Mesodermal cell (in vitro differentiated cells): ENCODE data around the gene FBXO28.
A peak's percentile ranks its signal among the peaks of the same experiment; 100 is the strongest.

Source experiments
- H3K27ac ChIP-seq: 2 replicates; pipeline ENCODE4 v1.7.0; 2013; ENCODE audit warnings: mild to moderate bottlenecking, low read depth, low read length, moderate library complexity; ENCODE audit not compliant: severe bottlenecking
- H3K36me3 ChIP-seq: 2 replicates; pipeline ENCODE4 v1.7.1; 2013; ENCODE audit warnings: mild to moderate bottlenecking, low read length, moderate library complexity; ENCODE audit not compliant: control insufficient read depth, insufficient read depth
- H3K4me1 ChIP-seq: one replicate; pipeline ENCODE4 v1.7.1; 2013; ENCODE audit warnings: mild to moderate bottlenecking, low read length; ENCODE audit not compliant: insufficient read depth, control insufficient read depth, poor library complexity, severe bottlenecking
- H3K4me3 ChIP-seq: 2 replicates; pipeline ENCODE4 v1.7.0; 2013; ENCODE audit warnings: low read length, control low read depth, mild to moderate bottlenecking; ENCODE audit not compliant: insufficient read depth, poor library complexity, severe bottlenecking; ENCODE audit errors: extremely low read depth
- H3K9me3 ChIP-seq: 2 replicates; pipeline ENCODE4 v1.7.1; 2013; ENCODE audit warnings: mild to moderate bottlenecking, low read length, moderate library complexity; ENCODE audit not compliant: control insufficient read depth
- WGBS, 2 experiments: methylation state at CpG; one replicate each; pipeline ENCODE4 v1.1.5; 2013; ENCODE audit warnings: missing lambda C conversion rate in 2 of 2; ENCODE audit not compliant: insufficient coverage in 2 of 2; 5-methylcytosine and 5-hydroxymethylcytosine counted together

FBXO28 gene

DNA sequence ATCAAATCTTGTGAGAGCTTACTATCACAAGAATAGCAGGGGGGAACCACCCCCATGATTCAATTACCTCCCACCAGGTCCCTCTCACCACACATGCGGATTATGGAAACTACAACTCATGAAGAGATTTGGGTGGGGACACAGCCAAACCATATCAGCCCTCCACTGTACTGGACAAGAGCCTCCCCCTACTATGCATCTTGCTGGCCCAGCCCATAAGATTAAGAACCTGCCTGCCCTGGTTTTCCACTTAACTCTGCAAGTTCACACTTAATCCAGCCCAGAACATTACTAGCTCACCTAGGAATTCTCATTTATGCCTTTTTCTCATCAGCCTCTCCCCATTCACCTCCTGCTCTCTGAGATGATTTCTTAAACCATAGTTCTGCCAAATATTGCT lies 18.0 kb upstream of the FBXO28 start:
- H3K9me3 ChIP-seq: no peaks in the 10 kb centered on the region
- no peaks in the 10 kb centered on the region for H3K4me1 ChIP-seq
- no peaks in the 10 kb centered on the region for H3K36me3 ChIP-seq
- no peak overlapping the region for H3K27ac ChIP-seq
- H3K4me3 ChIP-seq: no peak overlapping the region
- WGBS, 2 experiments: 90% methylated on average over 1 of the region's 1 CpG; no CpG with 5 or more reads in 1 of the 2 experiments

DNA sequence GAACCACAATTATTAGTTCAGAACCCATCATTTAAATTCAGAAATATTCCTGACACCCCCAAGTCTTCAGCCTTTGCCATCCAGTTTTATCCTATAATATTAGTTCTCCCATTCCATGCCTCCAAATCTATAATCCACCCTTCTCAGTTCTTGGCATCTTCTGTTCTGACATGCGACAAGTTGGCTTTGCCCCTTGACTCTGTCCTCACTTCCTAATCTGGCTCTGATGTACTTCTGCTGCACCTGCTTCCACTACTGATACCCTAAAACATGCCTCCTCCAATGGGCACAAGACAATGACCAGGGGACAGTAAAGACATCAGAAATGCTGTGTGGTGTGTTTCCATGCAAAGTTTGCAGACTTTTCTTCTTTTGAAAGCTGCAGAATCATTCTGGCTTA lies 17.1 kb upstream of the FBXO28 start:
- WGBS, 2 experiments: 89 to 91% methylated on average over 1 of the region's 1 CpG
- Histone ChIP-seq H3K27ac (no peak overlapping the region), H3K4me3 (no peak overlapping the region), H3K4me1 (no peaks in the 10 kb centered on the region), H3K9me3 (no peaks in the 10 kb centered on the region), H3K36me3 (no peaks in the 10 kb centered on the region)

DNA sequence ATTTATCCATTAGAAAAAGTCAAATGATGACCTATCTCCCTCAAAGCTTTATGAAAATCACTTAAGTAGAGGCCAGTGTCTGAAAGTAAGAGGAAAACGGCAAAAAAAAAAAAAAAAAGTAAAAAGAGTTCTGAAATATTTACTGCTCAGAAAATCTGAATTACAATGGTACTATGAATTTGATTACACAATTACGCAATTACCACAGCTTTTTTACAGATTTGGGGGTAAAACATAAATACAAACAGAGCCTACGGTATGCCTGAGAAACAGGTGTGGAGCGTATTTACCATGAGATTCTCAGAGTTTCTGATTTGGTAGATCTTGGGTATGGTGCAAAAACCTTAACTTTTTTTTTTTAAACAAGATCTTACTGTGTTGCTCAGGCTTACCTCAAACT lies 15.9 kb upstream of the FBXO28 start:
- no peaks in the 10 kb centered on the region for H3K36me3 ChIP-seq
- H3K4me1 ChIP-seq: no peaks in the 10 kb centered on the region
- H3K27ac ChIP-seq: no peak overlapping the region
- WGBS, 2 experiments: no CpG with 5 or more reads among the region's 4 CpGs
- no peaks in the 10 kb centered on the region for H3K9me3 ChIP-seq
- H3K4me3 ChIP-seq: no peak overlapping the region

DNA sequence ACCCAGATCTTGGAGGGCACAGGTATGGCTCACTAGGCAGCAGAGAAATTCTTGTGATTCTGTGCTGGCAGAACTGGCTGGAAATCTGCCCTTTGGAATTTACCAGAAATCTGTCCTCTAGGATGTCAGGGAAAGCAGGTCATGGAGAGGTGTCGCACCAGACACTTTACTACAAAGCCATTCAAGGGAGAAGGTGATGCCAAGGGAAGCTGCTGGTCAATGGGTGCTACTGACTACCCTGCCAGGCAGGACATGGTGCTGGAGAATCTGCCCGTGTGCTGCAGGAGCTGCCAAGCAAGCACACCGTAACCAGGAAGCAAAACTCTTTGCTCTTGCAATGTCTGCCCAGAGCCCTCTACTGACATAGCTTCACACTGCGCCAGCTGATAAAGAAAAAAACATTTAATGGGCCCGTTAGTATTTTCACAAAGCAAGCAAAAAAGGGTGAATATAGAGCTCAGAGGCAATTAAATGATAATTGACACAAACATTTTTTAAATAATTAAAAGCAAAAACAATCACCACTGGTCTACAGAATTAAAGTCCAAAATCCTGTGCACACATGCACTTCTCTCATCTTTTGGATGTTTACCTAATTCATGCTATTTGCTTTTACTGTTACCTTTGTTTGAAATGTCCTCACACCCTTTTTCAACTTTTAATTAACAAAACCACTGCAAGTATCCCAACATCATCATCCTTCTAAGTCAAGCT lies 7.2 kb upstream of the FBXO28 start:
- no peak overlapping the region for H3K27ac ChIP-seq
- H3K4me3 ChIP-seq: no peak overlapping the region
- WGBS, 2 experiments: 56 to 86% methylated on average over 1 to 3 of the region's 5 CpGs
- H3K4me1 ChIP-seq: no peaks in the 10 kb centered on the region
- no peaks in the 10 kb centered on the region for H3K36me3 ChIP-seq
- no peaks in the 10 kb centered on the region for H3K9me3 ChIP-seq

DNA sequence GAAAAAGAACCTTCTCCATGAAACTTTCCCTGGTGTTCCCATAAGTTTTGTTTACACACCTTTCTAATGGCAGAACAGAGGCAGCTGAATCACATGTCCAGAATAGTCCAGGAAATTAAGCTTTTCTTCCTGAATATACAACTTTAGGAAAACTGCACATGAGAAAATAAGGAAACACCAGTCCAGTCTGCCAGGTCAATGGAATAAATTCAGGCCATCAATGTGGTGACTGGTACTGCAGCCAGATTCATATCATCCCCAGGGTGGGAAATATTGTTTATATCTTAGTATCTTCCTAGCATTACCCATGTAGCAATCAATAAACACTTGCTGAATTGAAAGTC lies 6.7 kb upstream of the FBXO28 start:
- Histone ChIP-seq H3K27ac (no peak overlapping the region), H3K4me3 (no peak overlapping the region), H3K9me3 (no peaks in the 10 kb centered on the region), H3K4me1 (no peaks in the 10 kb centered on the region), H3K36me3 (no peaks in the 10 kb centered on the region)

DNA sequence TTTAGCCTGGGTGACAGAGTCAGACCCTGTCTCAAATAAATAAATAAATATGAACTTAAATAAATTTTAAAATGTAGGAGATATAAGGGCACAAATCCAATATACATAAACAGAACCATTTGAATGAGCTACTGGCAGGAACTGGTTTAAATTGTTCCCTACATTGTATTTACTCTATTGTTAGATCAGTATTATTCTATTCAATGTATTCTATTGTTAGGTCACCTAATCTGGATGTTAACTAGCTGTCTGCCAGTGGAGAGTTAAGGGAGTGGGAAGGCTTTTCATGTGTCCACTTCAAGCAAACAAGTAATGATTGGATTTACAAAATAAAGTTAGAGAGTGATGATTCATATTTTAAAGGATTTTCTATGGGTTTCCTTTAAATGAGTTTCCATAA lies 4.9 kb upstream of the FBXO28 start:
- H3K4me3 ChIP-seq: no peak overlapping the region
- H3K36me3 ChIP-seq: no peaks in the 10 kb centered on the region
- no peaks in the 10 kb centered on the region for H3K4me1 ChIP-seq
- H3K27ac ChIP-seq: no peak overlapping the region
- H3K9me3 ChIP-seq: no peaks in the 10 kb centered on the region

DNA sequence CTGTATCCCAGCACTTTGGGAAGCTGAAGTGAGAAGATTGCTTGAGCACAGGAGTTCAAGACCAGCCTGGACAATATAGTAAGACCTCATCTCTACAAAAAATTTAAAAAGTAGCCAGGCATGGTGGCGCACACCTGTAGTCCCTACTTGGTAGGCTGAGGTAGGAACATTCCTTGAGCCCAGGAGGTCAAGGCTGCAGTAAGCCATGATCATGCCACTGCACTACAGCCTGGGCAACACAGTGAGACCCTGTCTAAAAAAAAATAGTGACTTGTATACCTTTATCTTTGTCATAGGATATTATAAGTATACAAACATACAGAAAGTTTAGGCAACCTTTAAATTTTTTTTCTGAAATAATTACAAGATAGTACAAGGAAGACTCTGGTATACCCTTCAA lies 3.9 kb upstream of the FBXO28 start:
- no peak overlapping the region for H3K4me3 ChIP-seq
- no peaks in the 10 kb centered on the region for H3K36me3 ChIP-seq
- H3K27ac ChIP-seq: no peak overlapping the region
- no peaks in the 10 kb centered on the region for H3K9me3 ChIP-seq
- no peaks in the 10 kb centered on the region for H3K4me1 ChIP-seq
- 89% methylated on average over 1 of the region's 1 CpG; no CpG with 5 or more reads in 1 of the 2 experiments for WGBS, 2 experiments

DNA sequence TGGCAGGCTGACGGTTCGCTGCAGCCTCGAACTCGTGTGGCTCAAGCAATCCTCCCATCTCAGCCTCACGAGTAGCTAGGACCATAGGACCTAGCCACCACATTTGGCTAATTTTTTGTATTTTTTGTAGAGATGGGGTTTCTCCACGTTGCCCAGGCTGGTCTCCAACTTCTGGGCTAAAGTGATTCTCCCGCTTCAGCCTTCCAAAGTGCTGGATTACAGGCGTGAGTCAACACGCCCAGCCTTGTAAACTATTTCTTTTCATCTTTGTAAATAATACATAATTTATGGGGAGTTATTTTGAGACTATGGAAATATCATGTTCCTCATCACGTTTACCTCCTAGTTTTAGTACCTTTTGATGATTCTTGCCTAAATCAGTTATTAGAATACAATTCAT lies 906 bp upstream of the FBXO28 start:
- Histone ChIP-seq H3K36me3 (peaks cover 5% of the 10 kb centered on the region), H3K9me3 (no peaks in the 10 kb centered on the region), H3K4me1 (peaks cover 9% of the 10 kb centered on the region), H3K27ac (no peak overlapping the region), H3K4me3 (no peak overlapping the region)
- 80 to 95% methylated on average over 4 to 7 of the region's 10 CpGs for WGBS, 2 experiments

DNA sequence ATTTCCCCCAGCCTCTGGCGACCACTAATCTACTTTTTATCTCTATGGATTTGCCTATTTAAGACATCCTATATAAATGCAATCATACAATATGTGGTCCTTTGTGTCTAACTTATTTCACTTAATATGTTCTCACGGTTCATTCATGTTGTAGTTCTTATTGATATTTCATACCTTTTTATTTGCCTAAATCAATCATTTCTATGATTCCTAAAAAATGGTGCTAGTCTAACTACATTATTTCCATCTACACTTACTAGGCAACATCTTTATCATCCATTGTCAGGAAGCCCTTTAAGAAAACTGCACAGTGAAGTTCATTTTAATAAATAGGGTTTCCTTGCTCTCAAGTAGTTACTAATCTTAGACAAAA lies 380 bp upstream of the FBXO28 start:
- WGBS, 2 experiments: 50% methylated on average over 1 of the region's 2 CpGs; no CpG with 5 or more reads in 1 of the 2 experiments
- peak overlapping the region; percentile 84 for H3K27ac ChIP-seq
- H3K4me1 ChIP-seq: peaks cover 9% of the 10 kb centered on the region
- H3K4me3 ChIP-seq: peak overlapping the region; percentile 96
- no peaks in the 10 kb centered on the region for H3K9me3 ChIP-seq
- peaks cover 5% of the 10 kb centered on the region for H3K36me3 ChIP-seq

DNA sequence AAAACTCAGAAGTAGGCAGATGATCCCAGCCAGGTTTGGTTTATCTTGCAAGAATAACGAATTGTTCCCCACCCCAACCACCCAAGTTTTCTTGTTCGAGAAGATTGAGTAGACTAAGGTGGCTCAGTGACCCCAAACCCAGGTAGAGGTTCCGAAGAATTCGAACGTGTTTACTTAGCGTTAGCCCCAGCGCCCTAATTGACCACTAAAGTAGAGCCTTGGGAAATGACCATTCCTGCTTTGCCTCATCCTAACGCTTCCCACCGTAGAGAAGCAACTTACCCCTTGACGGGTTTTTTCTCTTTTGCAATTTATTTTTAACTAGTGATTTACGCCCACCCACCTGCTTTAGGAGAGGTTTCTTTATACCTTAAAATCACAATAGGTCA lies 870 bp downstream of the FBXO28 start:
- Histone ChIP-seq H3K4me1 (peaks cover 9% of the 10 kb centered on the region), H3K36me3 (peaks cover 15% of the 10 kb centered on the region), H3K4me3 (peak overlapping the region; percentile 96), H3K9me3 (no peaks in the 10 kb centered on the region), H3K27ac (peak overlapping the region; percentile 84)
- WGBS, 2 experiments: 0% methylated on average over 6 to 7 of the region's 11 CpGs

DNA sequence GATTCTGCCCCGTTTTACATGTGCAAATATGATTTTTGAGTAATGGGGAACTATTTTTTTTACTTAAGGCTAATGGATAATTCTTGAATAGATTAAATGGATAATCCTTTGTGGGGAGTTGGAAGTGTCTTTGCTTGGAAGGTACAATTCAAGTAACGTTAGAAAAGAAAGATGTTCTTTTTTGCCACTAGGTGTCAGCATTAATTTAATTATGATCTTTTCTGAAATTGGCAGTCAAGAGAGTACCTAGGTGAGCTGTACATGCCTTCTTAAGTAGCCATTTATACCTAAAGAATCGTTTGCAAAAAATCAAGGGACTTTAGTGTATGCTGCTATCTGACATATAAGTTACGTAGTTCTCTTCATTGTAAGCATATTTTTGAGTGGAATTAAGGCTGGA lies 2.2 kb downstream of the FBXO28 start:
- H3K4me3 ChIP-seq: peak overlapping the region; percentile 96
- WGBS, 2 experiments: 58 to 62% methylated on average over 3 of the region's 4 CpGs
- peaks cover 22% of the 10 kb centered on the region for H3K36me3 ChIP-seq
- no peaks in the 10 kb centered on the region for H3K9me3 ChIP-seq
- no peak overlapping the region for H3K27ac ChIP-seq
- H3K4me1 ChIP-seq: peaks cover 9% of the 10 kb centered on the region
